Peyer's patch (tissue), 4 donors: ENCODE data around the gene MIB1. TPM values are rescaled to one million over a fixed set of nuclear protein-coding genes. Genes with fewer than 3 reads are reported as not detected.
A peak's percentile ranks its signal among the peaks of the same experiment; 100 is the strongest.

Source experiments
- DNase-seq, 3 donors: peaks; one replicate each; pipeline ENCODE4 v3.0.0-alpha.2; 2017 to 2019
- H3K27ac ChIP-seq, 4 donors: fragments of 200-600 bp; sonication (generic); one replicate each; pipeline ENCODE4 v1.5.1; 2016 to 2019
- H3K27me3 ChIP-seq, 2 donors: fragments of 200-600 bp; sonication (generic); one replicate each; pipeline ENCODE4 v1.5.1; 2019
- H3K36me3 ChIP-seq, 3 donors: fragments of 200-600 bp; sonication (generic); one replicate each; pipeline ENCODE4 v1.5.1; 2016 to 2019
- H3K4me1 ChIP-seq, 4 donors: fragments of 200-600 bp; sonication (generic); one replicate each; pipeline ENCODE4 v1.5.1; 2016 to 2019
- H3K4me3 ChIP-seq, 4 donors: fragments of 200-600 bp; sonication (generic); 1 replicate in 3 of 4; 2 replicates in 1 of 4; pipeline ENCODE4 v1.5.1; 2016 to 2019; ENCODE audit warnings: mild to moderate bottlenecking in 1 of 4
- H3K9me3 ChIP-seq, 4 donors: fragments of 200-600 bp; sonication (generic); one replicate each; pipeline ENCODE4 v1.5.1; 2016 to 2019; ENCODE audit warnings: mild to moderate bottlenecking in 1 of 4
- CTCF ChIP-seq, 6 experiments: fragments of 450-650 bp in 4 of 6; fragments of 200-600 bp in 2 of 6; sonication (generic) in 1 of 6; IDR thresholded peaks; one replicate each; pipeline ENCODE4 v1.5.1; 2017 to 2019; ENCODE audit warnings: antibody characterized with exemption in 6 of 6, mild to moderate bottlenecking in 3 of 6, moderate library complexity in 1 of 6
- POLR2A ChIP-seq, 2 donors: fragments of 450-650 bp; IDR thresholded peaks; one replicate each; pipeline ENCODE4 v1.5.1; 2017; ENCODE audit warnings: antibody characterized with exemption in 2 of 2, mild to moderate bottlenecking in 2 of 2, moderate library complexity in 2 of 2
- total RNA-seq, 4 donors: library from RNA; depleted of rRNA; stranded (reverse); fragments of >200 nt; gene quantifications; one replicate each; pipeline ENCODE4 v1.1.0, GENCODE V29; 2016

MIB1 gene
- total RNA-seq, 4 donors from 2014 or later = 13.8 to 47.0 (median 18.3) TPM

- DNase-seq = no peak
- peaks cover 0 to 26% (median 0%) of the 10 kb centered on the region in 3 donors for H3K36me3 ChIP-seq
- H3K27me3 ChIP-seq = no peaks in the 10 kb centered on the region
- no peaks in the 10 kb centered on the region for H3K4me1 ChIP-seq
- peaks cover 0 to 6% (median 0%) of the 10 kb centered on the region in 4 donors for H3K9me3 ChIP-seq
- H3K4me3 ChIP-seq = no peak overlapping the region
- H3K27ac ChIP-seq = no peak overlapping the region
- TF ChIP-seq POLR2A (IDR thresholded peaks at IDR 0.05) (no peak), CTCF (IDR thresholded peaks at IDR 0.05) (no peak)
Observed at GRCh38 chr18:21805771-21806366, 65.3 kb downstream of the MIB1 start.

- Histone ChIP-seq H3K27me3 (no peaks in the 10 kb centered on the region), H3K4me1 (no peaks in the 10 kb centered on the region), H3K36me3 (peaks cover 0 to 22% (median 0%) of the 10 kb centered on the region in 3 donors), H3K27ac (no peak overlapping the region), H3K4me3 (no peak overlapping the region), H3K9me3 (peaks cover 0 to 6% (median 0%) of the 10 kb centered on the region in 4 donors)
- TF ChIP-seq CTCF (IDR thresholded peaks at IDR 0.05) = no peak
- TF ChIP-seq POLR2A (IDR thresholded peaks at IDR 0.05) = no peak
- no peak for DNase-seq
Observed at GRCh38 chr18:21808185-21808584, 67.6 kb downstream of the MIB1 start.

GRCh38 chr18:21809725-21810124 is 69.1 kb downstream of the MIB1 start:
- peaks cover 0 to 22% (median 0%) of the 10 kb centered on the region in 3 donors for H3K36me3 ChIP-seq
- H3K27me3 ChIP-seq = no peaks in the 10 kb centered on the region
- no peak overlapping the region for H3K27ac ChIP-seq
- H3K4me3 ChIP-seq = no peak overlapping the region
- peaks cover 0 to 6% (median 0%) of the 10 kb centered on the region in 4 donors for H3K9me3 ChIP-seq
- H3K4me1 ChIP-seq = no peaks in the 10 kb centered on the region
- TF ChIP-seq CTCF (IDR thresholded peaks at IDR 0.05) (no peak), POLR2A (IDR thresholded peaks at IDR 0.05) (no peak)
- no peak for DNase-seq

- Histone ChIP-seq H3K4me1 (no peaks in the 10 kb centered on the region), H3K27me3 (no peaks in the 10 kb centered on the region), H3K4me3 (no peak overlapping the region), H3K36me3 (peaks cover 0 to 22% (median 3%) of the 10 kb centered on the region in 3 donors), H3K9me3 (no peaks in the 10 kb centered on the region), H3K27ac (no peak overlapping the region)
- TF ChIP-seq POLR2A (IDR thresholded peaks at IDR 0.05) = no peak
- TF ChIP-seq CTCF (IDR thresholded peaks at IDR 0.05) = no peak
- DNase-seq = no peak
Observed at GRCh38 chr18:21815101-21815500, 74.5 kb downstream of the MIB1 start.

GRCh38 chr18:21820033-21820810 is 79.6 kb downstream of the MIB1 start:
- peaks cover 0 to 24% (median 3%) of the 10 kb centered on the region in 3 donors for H3K36me3 ChIP-seq
- no peaks in the 10 kb centered on the region for H3K4me1 ChIP-seq
- TF ChIP-seq POLR2A (IDR thresholded peaks at IDR 0.05) (no peak), CTCF (IDR thresholded peaks at IDR 0.05) (peak in 4 of 6 experiments; percentile 51 to 64 (median 64))
- H3K9me3 ChIP-seq = no peaks in the 10 kb centered on the region
- H3K27ac ChIP-seq = no peak overlapping the region
- no peaks in the 10 kb centered on the region for H3K27me3 ChIP-seq
- H3K4me3 ChIP-seq = no peak overlapping the region
- DNase-seq = no peak
